HepG2 (cell line): ENCODE data around the gene MORF4L1. TPM values are rescaled to one million over a fixed set of nuclear protein-coding genes. Genes with fewer than 3 reads are reported as not detected.

Experiments used
- ATAC-seq: fragments of 200-7000 bp; cut with Tn5 transposase; 3 replicates; pipeline ENCODE4 v1.9.1; 2020; ENCODE audit warnings: mild to moderate bottlenecking, moderate library complexity
- BruUV-seq: library from RNA; stranded (reverse); fragments of 400-500 nt; replicated peaks from 2 replicates; lab custom pipeline; 2021; lab: Mats Ljungman, UMichigan
- CTCF ChIA-PET: fragments of 300-600 bp; formaldehyde crosslinking; extraction: SDS; loops from one replicate; lab custom pipeline; 2021; ENCODE audit warnings: low total read pairs, inconsistent platforms, low intra/inter-chr PET ratio; lab: Yijun Ruan, JAX
- POLR2A ChIA-PET: fragments of 350-600 bp; sonication (Branson Sonifier 250); formaldehyde crosslinking; loops from one replicate; lab custom pipeline; 2020; ENCODE audit warnings: antibody characterized with exemption, inconsistent platforms; lab: Yijun Ruan, JAX
- DNase-seq: peaks from one replicate; pipeline ENCODE4 v3.0.0-alpha.2; 2015; ENCODE audit warnings: low spot score
- FAIRE-seq: peaks from 3 replicates; lab custom pipeline; 2011; peaks lifted over from hg19 to GRCh38; lab: Jason Lieb, UNC
- H2AFZ ChIP-seq: one replicate; pipeline ENCODE4 v1.6.1; 2011; ENCODE audit warnings: low read length, inconsistent platforms
- H3K27ac ChIP-seq: fragments of 300-600 bp; 3 replicates; pipeline ENCODE4 v1.8.0; 2011; ENCODE audit warnings: mixed run types, mild to moderate bottlenecking, mixed read lengths, low read length, inconsistent platforms; ENCODE audit not compliant: insufficient read depth; ENCODE audit errors: extremely low read length
- H3K27me3 ChIP-seq, 2 experiments: fragments of 200-600 bp in 1 of 2; 2 replicates in 1 of 2; 3 replicates in 1 of 2; pipeline versions ENCODE4 v1.6.0 to v1.8.0; 2011; ENCODE audit warnings: low read length in 2 of 2, mild to moderate bottlenecking in 2 of 2, moderate library complexity in 2 of 2, inconsistent platforms in 1 of 2; ENCODE audit not compliant: insufficient read depth in 2 of 2, control insufficient read depth in 1 of 2
- H3K36me3 ChIP-seq, 2 experiments: fragments of 200-600 bp in 1 of 2; replicated peaks in 1 of 2; 2 replicates in 1 of 2; 3 replicates in 1 of 2; pipeline versions ENCODE4 v1.5.1 to v1.8.0; 2011; ENCODE audit warnings: low read length in 2 of 2, inconsistent platforms in 1 of 2; ENCODE audit not compliant: insufficient read depth in 2 of 2, control insufficient read depth in 1 of 2
- H3K4me1 ChIP-seq: 2 replicates; pipeline ENCODE4 v1.5.1; 2012; ENCODE audit warnings: low read length, inconsistent platforms; ENCODE audit not compliant: insufficient read depth
- H3K4me2 ChIP-seq: 2 replicates; pipeline ENCODE4 v1.6.0; 2011; ENCODE audit warnings: low read depth, low read length, inconsistent platforms
- H3K4me3 ChIP-seq, 3 experiments: fragments of 200-600 bp in 1 of 3; sonication (generic), shearing (Covaris generic) in 1 of 3; replicated peaks in 1 of 3; 2 replicates each; pipeline ENCODE4 v1.5.1; 2011 to 2016; ENCODE audit warnings: low read length in 3 of 3, inconsistent platforms in 2 of 3, low read depth in 2 of 3, mild to moderate bottlenecking in 2 of 3, control low read depth in 1 of 3, mixed read lengths in 1 of 3; ENCODE audit not compliant: insufficient read depth in 1 of 3
- H3K79me2 ChIP-seq: one replicate; pipeline ENCODE4 v1.6.1; 2011; ENCODE audit warnings: low read length, inconsistent platforms; ENCODE audit not compliant: insufficient read depth
- H3K9ac ChIP-seq: 2 replicates; pipeline ENCODE4 v1.6.0; 2011; ENCODE audit warnings: mild to moderate bottlenecking, low read depth, low read length, inconsistent platforms; ENCODE audit not compliant: insufficient read depth
- H3K9me3 ChIP-seq: 2 replicates; pipeline ENCODE4 v1.5.1; 2012; ENCODE audit warnings: mild to moderate bottlenecking, low read length
- H4K20me1 ChIP-seq: 2 replicates; pipeline ENCODE4 v1.6.0; 2011; ENCODE audit warnings: inconsistent platforms, mild to moderate bottlenecking, low read length, moderate library complexity; ENCODE audit not compliant: insufficient read depth
- CREM ChIP-seq, 2 experiments: sonication (generic) in 1 of 2; formaldehyde crosslinking in 1 of 2; IDR thresholded peaks; 2 replicates each; pipeline versions ENCODE4 v1.4.0 to v1.6.1; 2016 to 2020; ENCODE audit warnings: antibody characterized with exemption in 1 of 2, mild to moderate bottlenecking in 1 of 2, missing genetic modification reagents in 1 of 2
- DMAP1 ChIP-seq: IDR thresholded peaks from 2 replicates; pipeline ENCODE4 v1.6.1; 2016
- MTA3 ChIP-seq: sonication (generic); formaldehyde crosslinking; IDR thresholded peaks from 2 replicates; pipeline ENCODE4 v1.4.0; 2020; ENCODE audit warnings: missing genetic modification reagents
- PAWR ChIP-seq: sonication (generic); formaldehyde crosslinking; IDR thresholded peaks from 2 replicates; pipeline ENCODE4 v1.4.0; 2020; ENCODE audit warnings: missing genetic modification reagents, mild to moderate bottlenecking, borderline replicate concordance
- RBM22 ChIP-seq: fragments of 200-400 bp; formaldehyde crosslinking; optimal IDR thresholded peaks from 2 replicates; pipeline ENCODE3; 2017; ENCODE audit warnings: mild to moderate bottlenecking, low read length, moderate library complexity
- RFX5 ChIP-seq: IDR thresholded peaks from 2 replicates; pipeline ENCODE4 v1.6.1; 2011; ENCODE audit warnings: low read depth, low read length, improper control_type of control experiment
- SNAI1 ChIP-seq: sonication (generic); formaldehyde crosslinking; IDR thresholded peaks from 2 replicates; pipeline ENCODE4 v1.5.0; 2020; ENCODE audit warnings: mild to moderate bottlenecking, missing genetic modification reagents, borderline replicate concordance
- SOX5 ChIP-seq: IDR thresholded peaks from 2 replicates; pipeline ENCODE4 v1.6.1; 2016; ENCODE audit warnings: borderline replicate concordance
- SYNCRIP ChIP-seq: fragments of 200-400 bp; formaldehyde crosslinking; IDR thresholded peaks from 2 replicates; pipeline ENCODE4 v1.6.1; 2018; ENCODE audit warnings: mild to moderate bottlenecking, low read depth, low read length; ENCODE audit not compliant: insufficient read depth
- TEF ChIP-seq: sonication (generic); formaldehyde crosslinking; IDR thresholded peaks from 2 replicates; pipeline ENCODE4 v1.5.0; 2020; ENCODE audit warnings: missing genetic modification reagents
- ZFY ChIP-seq: sonication (generic); formaldehyde crosslinking; IDR thresholded peaks from 2 replicates; pipeline ENCODE4 v1.4.0; 2020; ENCODE audit warnings: missing genetic modification reagents
- ZNF143 ChIP-seq: sonication (generic); formaldehyde crosslinking; IDR thresholded peaks from 2 replicates; pipeline ENCODE4 v1.4.0; 2020; ENCODE audit warnings: missing genetic modification reagents
- ZNF354B ChIP-seq: sonication (generic); formaldehyde crosslinking; IDR thresholded peaks from 2 replicates; pipeline ENCODE4 v1.8.0; 2022; ENCODE audit warnings: mild to moderate bottlenecking, missing genetic modification reagents
- ZNF414 ChIP-seq: sonication (generic); formaldehyde crosslinking; IDR thresholded peaks from 2 replicates; pipeline ENCODE4 v1.5.0; 2020; ENCODE audit warnings: missing genetic modification reagents
- ZNF543 ChIP-seq: sonication (generic); formaldehyde crosslinking; IDR thresholded peaks from 2 replicates; pipeline ENCODE4 v1.4.0; 2020; ENCODE audit warnings: mild to moderate bottlenecking, missing genetic modification reagents
- ZNF850 ChIP-seq: sonication (generic); formaldehyde crosslinking; conservative IDR thresholded peaks from 2 replicates; pipeline ENCODE4 v1.9.0; 2021; ENCODE audit warnings: mild to moderate bottlenecking, missing genetic modification reagents
- ZSCAN25 ChIP-seq: sonication (generic); formaldehyde crosslinking; IDR thresholded peaks from 2 replicates; pipeline ENCODE4 v1.8.0; 2022; ENCODE audit warnings: mild to moderate bottlenecking, missing genetic modification reagents
- WGBS: methylation state at CpG from one replicate; pipeline ENCODE4 v1.1.6; 2017; ENCODE audit warnings: low lambda C conversion rate; 5-methylcytosine and 5-hydroxymethylcytosine counted together
- in situ Hi-C: cut with HindIII; loops from 2 replicates; pipeline ENCODE4 v1.10.0; 2017; ENCODE audit warnings: low pct_unique_long_range_greater_than_20kb; ENCODE audit not compliant: extremely low pct_ligation_motif_present
- intact Hi-C: fragments of 100-400 bp; cut with micrococcal nuclease; formaldehyde crosslinking; loops from one replicate; pipeline ENCODE4 v1.10.0; 2022; ENCODE audit not compliant: unreplicated experiment
- polyA plus RNA-seq, 8 experiments: library from polyadenylated mRNA; depleted of rRNA in 3 of 8; stranded (reverse) in 7 of 8; unstranded in 1 of 8; fragments of >200 nt; fragmentation: Illumina TruSeq in 4 of 8; extraction: Trizol in 4 of 8; gene quantifications; 2 replicates each; pipeline versions ENCODE4 v1.2.1 to v1.2.3, GENCODE V29; 2011 to 2016; ENCODE audit warnings: low read depth in 4 of 8, missing spikeins in 1 of 8, mixed read lengths in 1 of 8; ENCODE audit not compliant: insufficient read depth in 1 of 8
- total RNA-seq, 5 experiments: library from RNA; depleted of rRNA; stranded (reverse); fragments of >200 nt; fragmentation: Illumina TruSeq; extraction: Trizol; gene quantifications; 2 replicates each; pipeline ENCODE4 v1.2.3, GENCODE V29; 2016; ENCODE audit warnings: low read depth in 1 of 5

MORF4L1 gene
- total and polyA plus RNA-seq, 2 of the 13 experiments (the other 11 are each of a cell fraction or from before 2014, with no cell fraction given), result 218 to 219 TPM

- 68% methylated on average over 4 of the region's 4 CpGs for WGBS
- POLR2A ChIA-PET, result no interaction called here
- H4K20me1 ChIP-seq, result no peaks in the 10 kb centered on the region
These were observed 16.9 kb upstream of the MORF4L1 start for GRCh38 chr15:78855746-78856145.

More at GRCh38 chr15:78855746-78856145, 16.9 kb upstream of the MORF4L1 start:
- H3K27me3 ChIP-seq, result no peaks in the 10 kb centered on the region
- BruUV-seq, result no TSS peak
- CTCF ChIA-PET, result no interaction called here
- FAIRE-seq (no peak), ATAC-seq (no peak), DNase-seq (no peak)
- no peak overlapping the region for H2AFZ ChIP-seq
- H3K4me2 ChIP-seq, result no peak overlapping the region
- no peaks in the 10 kb centered on the region for H3K9me3 ChIP-seq
- H3K4me3 ChIP-seq, result no peak overlapping the region
- H3K36me3 ChIP-seq, result no peaks in the 10 kb centered on the region
- peaks cover 25% of the 10 kb centered on the region for H3K4me1 ChIP-seq
- in situ Hi-C loops (no loop called here), intact Hi-C loops (no loop called here)
- TF ChIP-seq RFX5 (no peak), PAWR (CRISPR knock-in tag) (no peak), SYNCRIP (no peak), SNAI1 (CRISPR knock-in tag) (no peak), MTA3 (no peak), TEF (CRISPR knock-in tag) (no peak), RBM22 (no peak), ZFY (CRISPR knock-in tag) (no peak), ZNF354B (CRISPR knock-in tag) (no peak), CREM (IDR thresholded peaks at IDR 0.05) (no peak), CREM (CRISPR knock-in tag; IDR thresholded peaks at IDR 0.05) (no peak), ZNF543 (CRISPR knock-in tag) (no peak), ZSCAN25 (CRISPR knock-in tag) (no peak), SOX5 (CRISPR knock-in tag) (no peak), ZNF414 (CRISPR knock-in tag) (no peak), ZNF850 (CRISPR knock-in tag) (no peak), ZNF143 (CRISPR knock-in tag) (no peak), DMAP1 (no peak)
- H3K27ac ChIP-seq, result no peak overlapping the region
- H3K79me2 ChIP-seq, result no peaks in the 10 kb centered on the region
- no peak overlapping the region for H3K9ac ChIP-seq
